Kidney (tissue), 14 donors: ENCODE results near the gene SDK1. TPM values are rescaled to one million over a fixed set of nuclear protein-coding genes. Genes with fewer than 3 reads are reported as not detected.

ENCODE experiments used
- DNase-seq, 5 donors: peaks; one replicate each; pipeline ENCODE4 v3.0.0-alpha.2; 2013 to 2020
- FAIRE-seq: peaks from 2 replicates; lab custom pipeline; 2012; peaks lifted over from hg19 to GRCh38; lab: Jason Lieb, UNC
- H3K27ac ChIP-seq, 2 donors: one replicate each; pipeline ENCODE4 v1.7.0; 2013; ENCODE audit warnings: low read depth in 2 of 2, low read length in 2 of 2, inconsistent platforms in 1 of 2
- H3K27me3 ChIP-seq: one replicate; pipeline ENCODE4 v1.7.1; 2013; ENCODE audit warnings: low read length, inconsistent platforms; ENCODE audit not compliant: control insufficient read depth, insufficient read depth
- H3K36me3 ChIP-seq, 3 donors: one replicate each; pipeline versions ENCODE4 v1.7.0 to v1.7.1; 2013; ENCODE audit warnings: low read length in 3 of 3, control low read depth in 1 of 3, inconsistent platforms in 1 of 3; ENCODE audit not compliant: insufficient read depth in 3 of 3, control insufficient read depth in 2 of 3
- H3K4me1 ChIP-seq, 3 donors: one replicate each; pipeline versions ENCODE4 v1.7.0 to v1.7.1; 2013; ENCODE audit warnings: low read length in 3 of 3, inconsistent platforms in 1 of 3, low read depth in 1 of 3; ENCODE audit not compliant: control insufficient read depth in 2 of 3, insufficient read depth in 2 of 3
- H3K4me3 ChIP-seq, 3 donors: one replicate each; pipeline versions ENCODE4 v1.7.0 to v1.8.1; 2013; ENCODE audit warnings: low read length in 3 of 3, control low read depth in 1 of 3, inconsistent platforms in 1 of 3
- H3K9ac ChIP-seq, 3 donors: one replicate each; pipeline versions ENCODE4 v1.7.0 to v1.7.1; 2013; ENCODE audit warnings: low read length in 3 of 3, control low read depth in 1 of 3, inconsistent platforms in 1 of 3
- H3K9me3 ChIP-seq, 3 donors: one replicate each; pipeline versions ENCODE4 v1.7.0 to v1.7.1; 2013; ENCODE audit warnings: low read length in 3 of 3, control low read depth in 1 of 3, inconsistent platforms in 1 of 3; ENCODE audit not compliant: control insufficient read depth in 2 of 3, insufficient read depth in 1 of 3
- CTCF ChIP-seq: IDR thresholded peaks from 3 replicates; pipeline ENCODE4 v1.5.1; 2012; ENCODE audit warnings: mild to moderate bottlenecking, moderate library complexity, borderline replicate concordance; ENCODE audit not compliant: insufficient read depth; ENCODE audit errors: extremely low read depth
- intact Hi-C: fragments of 100-400 bp; cut with DNase I; formaldehyde crosslinking; loops from one replicate; pipeline ENCODE4 v1.11.1; 2022
- polyA plus RNA-seq: library from polyadenylated mRNA; stranded (reverse); fragments of 350-450 nt; fragmentation: Illumina TruSeq; extraction: RNeasy Lipid Tissue Mini Kit (QIAGEN cat#74804); gene quantifications from one replicate; pipeline ENCODE4 v1.2.3, GENCODE V29; 2014; ENCODE audit warnings: low read depth, low replicate concordance; ENCODE audit not compliant: insufficient read depth
- total RNA-seq: library from RNA; stranded (reverse); fragmentation: NEBNext Ultra II Directional; extraction: Animal tissue kit (Norgen Biotek cat#: 25700); gene quantifications from one replicate; pipeline ENCODE4 v1.2.1, GENCODE V29; 2021
- donor health status: control.
- donor health status: control.
- donor health status: control.
- donor health status: control.
- donor health status: control.
- donor health status: DM: yes; HTN: yes; CAD: no.
- donor health status: Normal renal cell carcinoma (clear cell type).

The SDK1 gene
- total and polyA plus RNA-seq, 2 donors from 2014 or later = 2.0 to 38.3 TPM

GRCh38 chr7:4111166-4111565, 810.1 kb downstream of the SDK1 start:
- FAIRE-seq (no peak), DNase-seq (no peak)
- Histone ChIP-seq H3K27me3 (no peaks in the 10 kb centered on the region), H3K4me3 (no peak overlapping the region), H3K9ac (no peak overlapping the region), H3K9me3 (no peaks in the 10 kb centered on the region), H3K27ac (no peak overlapping the region), H3K4me1 (no peaks in the 10 kb centered on the region), H3K36me3 (no peaks in the 10 kb centered on the region)
- no peak for TF ChIP-seq CTCF
- intact Hi-C loops = no loop called here

GRCh38 chr7:4113271-4113670, 812.2 kb downstream of the SDK1 start:
- H3K4me1 ChIP-seq = no peaks in the 10 kb centered on the region
- DNase-seq = no peak
- TF ChIP-seq CTCF = no peak
- H3K36me3 ChIP-seq = no peaks in the 10 kb centered on the region
- no peaks in the 10 kb centered on the region for H3K27me3 ChIP-seq
- intact Hi-C loops = no loop called here
- no peaks in the 10 kb centered on the region for H3K9me3 ChIP-seq
- no peak overlapping the region for H3K4me3 ChIP-seq
- no peak overlapping the region for H3K9ac ChIP-seq
- no peak for FAIRE-seq
- no peak overlapping the region for H3K27ac ChIP-seq

DNA sequence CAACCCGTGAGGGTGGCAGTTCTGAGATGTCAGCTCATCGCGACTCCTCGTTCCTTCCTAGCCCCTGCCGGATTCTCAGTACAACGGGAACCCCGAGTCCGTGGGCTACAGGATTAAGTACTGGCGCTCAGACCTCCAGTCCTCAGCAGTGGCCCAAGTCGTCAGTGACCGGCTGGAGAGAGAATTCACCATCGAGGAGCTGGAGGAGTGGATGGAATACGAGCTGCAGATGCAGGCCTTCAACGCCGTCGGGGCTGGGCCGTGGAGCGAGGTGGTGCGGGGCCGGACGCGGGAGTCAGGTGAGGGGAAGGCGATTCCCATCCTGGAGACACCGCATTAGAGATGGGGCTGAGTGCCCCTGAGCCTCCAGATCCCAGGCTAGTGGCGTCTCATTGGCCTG, 812.9 kb downstream of the SDK1 start:
- Histone ChIP-seq H3K27ac (no peak overlapping the region), H3K9ac (no peak overlapping the region), H3K4me3 (no peak overlapping the region), H3K4me1 (no peaks in the 10 kb centered on the region), H3K27me3 (no peaks in the 10 kb centered on the region), H3K9me3 (peaks cover 0 to 5% (median 0%) of the 10 kb centered on the region in 3 donors), H3K36me3 (no peaks in the 10 kb centered on the region)
- DNase-seq = no peak
- intact Hi-C loops = no loop called here
- no peak for FAIRE-seq
- no peak for TF ChIP-seq CTCF

- no peak for TF ChIP-seq CTCF
These were observed 814.4 kb downstream of the SDK1 start for GRCh38 chr7:4115442-4115841.

More at GRCh38 chr7:4115442-4115841, 814.4 kb downstream of the SDK1 start:
- Histone ChIP-seq H3K27ac (no peak overlapping the region), H3K9me3 (peaks cover 0 to 14% (median 0%) of the 10 kb centered on the region in 3 donors), H3K36me3 (no peaks in the 10 kb centered on the region), H3K9ac (no peak overlapping the region), H3K4me3 (no peak overlapping the region), H3K4me1 (no peaks in the 10 kb centered on the region), H3K27me3 (no peaks in the 10 kb centered on the region)
- intact Hi-C loops = no loop called here
- DNase-seq = no peak
- FAIRE-seq = no peak
